Gastrocnemius medialis (tissue), 4 donors: ENCODE results near the gene CFAP300.

Experiments
- POLR2A ChIP-seq, 2 donors: fragments of 450-650 bp; IDR thresholded peaks; one replicate each; pipeline ENCODE4 v1.6.1; 2017; ENCODE audit warnings: antibody characterized with exemption in 2 of 2, mild to moderate bottlenecking in 2 of 2, moderate library complexity in 2 of 2
- TF ChIP-seq, protein P1 (sequence below), 5 experiments: fragments of 450-650 bp in 3 of 5; fragments of 200-600 bp in 2 of 5; sonication (generic) in 2 of 5; IDR thresholded peaks in 4 of 5; conservative IDR thresholded peaks in 1 of 5; 1 replicate in 4 of 5; 2 replicates in 1 of 5; pipeline ENCODE4 v1.5.1; 2016 to 2019; ENCODE audit warnings: antibody characterized with exemption in 5 of 5, mild to moderate bottlenecking in 3 of 5, moderate library complexity in 3 of 5

DNA sequence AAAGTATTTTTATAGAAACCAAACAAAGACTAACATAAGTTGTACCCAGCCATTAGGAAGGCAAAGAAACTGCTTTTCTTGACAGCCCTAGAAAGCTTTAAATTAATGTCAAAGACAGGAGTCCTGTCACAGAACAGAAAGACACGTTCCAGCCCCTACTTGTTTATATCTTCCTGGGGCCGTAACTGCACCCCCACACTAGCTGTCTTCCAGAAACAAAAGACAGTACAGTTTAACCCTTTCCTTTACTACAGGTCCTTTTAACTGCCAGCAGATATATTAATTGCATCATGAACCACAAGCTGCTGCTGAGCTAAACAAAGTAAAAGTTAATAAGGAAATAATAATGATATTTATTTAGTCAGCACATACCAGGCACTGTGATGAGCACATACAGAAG, 20.3 kb upstream of the CFAP300 start:
- TF ChIP-seq, protein P1, sequence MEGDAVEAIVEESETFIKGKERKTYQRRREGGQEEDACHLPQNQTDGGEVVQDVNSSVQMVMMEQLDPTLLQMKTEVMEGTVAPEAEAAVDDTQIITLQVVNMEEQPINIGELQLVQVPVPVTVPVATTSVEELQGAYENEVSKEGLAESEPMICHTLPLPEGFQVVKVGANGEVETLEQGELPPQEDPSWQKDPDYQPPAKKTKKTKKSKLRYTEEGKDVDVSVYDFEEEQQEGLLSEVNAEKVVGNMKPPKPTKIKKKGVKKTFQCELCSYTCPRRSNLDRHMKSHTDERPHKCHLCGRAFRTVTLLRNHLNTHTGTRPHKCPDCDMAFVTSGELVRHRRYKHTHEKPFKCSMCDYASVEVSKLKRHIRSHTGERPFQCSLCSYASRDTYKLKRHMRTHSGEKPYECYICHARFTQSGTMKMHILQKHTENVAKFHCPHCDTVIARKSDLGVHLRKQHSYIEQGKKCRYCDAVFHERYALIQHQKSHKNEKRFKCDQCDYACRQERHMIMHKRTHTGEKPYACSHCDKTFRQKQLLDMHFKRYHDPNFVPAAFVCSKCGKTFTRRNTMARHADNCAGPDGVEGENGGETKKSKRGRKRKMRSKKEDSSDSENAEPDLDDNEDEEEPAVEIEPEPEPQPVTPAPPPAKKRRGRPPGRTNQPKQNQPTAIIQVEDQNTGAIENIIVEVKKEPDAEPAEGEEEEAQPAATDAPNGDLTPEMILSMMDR (IDR thresholded peaks at IDR 0.05 in 4 of 5, conservative IDR thresholded peaks at IDR 0.05 in 1 of 5) = no peak
- no peak for TF ChIP-seq POLR2A (IDR thresholded peaks at IDR 0.05)
